ENCODE results near the gene TPM1.

The TPM1 gene

GRCh38 chr15:63022181-63022580 is 20.4 kb upstream of the TPM1 start:
- no peak overlapping the region for H3K4me3 ChIP-seq (ENCODE audit: control insufficient read depth, low read depth, low read length)
- DNase-seq (ENCODE audit: low read depth), result no peak
- TF ChIP-seq, protein P1, sequence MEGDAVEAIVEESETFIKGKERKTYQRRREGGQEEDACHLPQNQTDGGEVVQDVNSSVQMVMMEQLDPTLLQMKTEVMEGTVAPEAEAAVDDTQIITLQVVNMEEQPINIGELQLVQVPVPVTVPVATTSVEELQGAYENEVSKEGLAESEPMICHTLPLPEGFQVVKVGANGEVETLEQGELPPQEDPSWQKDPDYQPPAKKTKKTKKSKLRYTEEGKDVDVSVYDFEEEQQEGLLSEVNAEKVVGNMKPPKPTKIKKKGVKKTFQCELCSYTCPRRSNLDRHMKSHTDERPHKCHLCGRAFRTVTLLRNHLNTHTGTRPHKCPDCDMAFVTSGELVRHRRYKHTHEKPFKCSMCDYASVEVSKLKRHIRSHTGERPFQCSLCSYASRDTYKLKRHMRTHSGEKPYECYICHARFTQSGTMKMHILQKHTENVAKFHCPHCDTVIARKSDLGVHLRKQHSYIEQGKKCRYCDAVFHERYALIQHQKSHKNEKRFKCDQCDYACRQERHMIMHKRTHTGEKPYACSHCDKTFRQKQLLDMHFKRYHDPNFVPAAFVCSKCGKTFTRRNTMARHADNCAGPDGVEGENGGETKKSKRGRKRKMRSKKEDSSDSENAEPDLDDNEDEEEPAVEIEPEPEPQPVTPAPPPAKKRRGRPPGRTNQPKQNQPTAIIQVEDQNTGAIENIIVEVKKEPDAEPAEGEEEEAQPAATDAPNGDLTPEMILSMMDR (conservative IDR thresholded peaks at IDR 0.05; ENCODE audit: control insufficient read depth, insufficient read depth, low read depth, low read length), result no peak

- no peak for DNase-seq (ENCODE audit: low read depth)
These were observed 19.9 kb upstream of the TPM1 start for GRCh38 chr15:63022663-63023062.

GRCh38 chr15:63023351-63023945 is 19.1 kb upstream of the TPM1 start:
- peak; percentile 28 for DNase-seq (ENCODE audit: low read depth)
- TF ChIP-seq, protein P1 (conservative IDR thresholded peaks at IDR 0.05; ENCODE audit: control insufficient read depth, insufficient read depth, low read depth, low read length), result no peak
- H3K4me3 ChIP-seq (ENCODE audit: control insufficient read depth, low read depth, low read length), result no peak overlapping the region

More at GRCh38 chr15:63022663-63023062, 19.9 kb upstream of the TPM1 start:
- no peak overlapping the region for H3K4me3 ChIP-seq (ENCODE audit: control insufficient read depth, low read depth, low read length)
- TF ChIP-seq, protein P1 (conservative IDR thresholded peaks at IDR 0.05; ENCODE audit: control insufficient read depth, insufficient read depth, low read depth, low read length), result no peak

- DNase-seq (ENCODE audit: low read depth), result no peak
- TF ChIP-seq, protein P1 (conservative IDR thresholded peaks at IDR 0.05; ENCODE audit: control insufficient read depth, insufficient read depth, low read depth, low read length), result no peak
- no peak overlapping the region for H3K4me3 ChIP-seq (ENCODE audit: control insufficient read depth, low read depth, low read length)
These were observed 17.1 kb upstream of the TPM1 start for GRCh38 chr15:63025460-63025859.

DNA sequence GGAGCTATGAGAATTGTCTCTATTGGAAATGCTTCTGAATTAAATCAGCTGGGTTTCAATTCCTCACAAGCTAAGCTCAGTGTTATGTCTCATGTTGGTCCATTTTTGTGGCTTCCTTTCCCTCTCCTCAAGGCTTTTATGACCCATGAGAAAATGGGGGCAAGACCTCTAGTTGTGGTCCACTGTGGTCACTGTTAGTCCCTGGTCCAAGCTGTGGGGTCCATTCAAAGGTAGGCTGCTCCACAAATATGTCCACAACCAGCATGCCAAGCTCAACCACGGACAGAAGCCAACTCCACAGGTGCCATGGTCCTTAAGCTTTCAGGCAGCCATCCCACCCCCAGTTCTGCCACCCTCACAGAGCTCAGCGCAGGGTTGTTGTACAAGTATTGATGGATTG is 14.9 kb upstream of the TPM1 start:
- TF ChIP-seq, protein P1 (conservative IDR thresholded peaks at IDR 0.05; ENCODE audit: control insufficient read depth, insufficient read depth, low read depth, low read length), result no peak
- H3K4me3 ChIP-seq (ENCODE audit: control insufficient read depth, low read depth, low read length), result no peak overlapping the region
- DNase-seq (ENCODE audit: low read depth), result no peak

DNA sequence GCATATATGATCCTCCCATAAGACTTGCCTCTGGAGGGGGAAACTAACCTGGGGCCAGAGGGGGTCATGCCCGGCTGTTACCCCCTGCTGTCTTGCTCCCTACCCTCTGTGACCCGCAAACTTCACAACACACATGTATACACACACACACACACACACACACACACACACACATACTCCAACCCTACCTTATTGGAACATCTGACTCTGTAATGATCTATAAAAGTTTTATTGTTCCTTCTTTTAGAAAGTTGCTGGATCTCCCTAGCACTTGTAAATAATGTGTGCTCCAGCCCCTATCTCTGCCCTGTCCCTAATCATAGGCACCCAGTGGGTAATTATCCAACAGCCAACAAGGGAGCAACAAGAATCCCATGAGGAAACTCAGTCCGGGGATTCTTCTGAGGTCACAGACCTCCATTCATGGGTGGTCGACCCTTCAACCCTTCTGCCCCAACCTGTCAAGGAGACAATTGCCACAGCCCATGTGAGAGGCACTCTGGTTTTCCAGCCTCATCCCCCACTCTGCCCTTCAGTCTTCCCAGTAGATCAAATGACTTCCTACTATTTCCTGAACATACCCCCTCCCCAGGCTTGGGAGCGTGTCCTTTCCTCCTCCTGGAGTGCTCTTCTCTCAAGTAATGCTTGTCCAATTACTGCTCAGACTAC is 14.0 kb upstream of the TPM1 start:
- H3K4me3 ChIP-seq (ENCODE audit: control insufficient read depth, low read depth, low read length), result no peak overlapping the region
- no peak for DNase-seq (ENCODE audit: low read depth)
- TF ChIP-seq, protein P1 (conservative IDR thresholded peaks at IDR 0.05; ENCODE audit: control insufficient read depth, insufficient read depth, low read depth, low read length), result no peak

Data from fibroblast of mammary gland (primary cell).